OCI-M2 (cell line): Measurements from ENCODE around the gene GATAD1.
"Not testable (repeated sequence)": the region's sequence is repeated elsewhere in the genome, so short reads cannot be mapped to it uniquely, and the experiment has no call there.

Experiments
- DNase-seq: peaks from one replicate; lab custom pipeline; 2025; ENCODE audit not compliant: unreplicated experiment; lab: John Stamatoyannopoulos, UW

Gene GATAD1, protein sequence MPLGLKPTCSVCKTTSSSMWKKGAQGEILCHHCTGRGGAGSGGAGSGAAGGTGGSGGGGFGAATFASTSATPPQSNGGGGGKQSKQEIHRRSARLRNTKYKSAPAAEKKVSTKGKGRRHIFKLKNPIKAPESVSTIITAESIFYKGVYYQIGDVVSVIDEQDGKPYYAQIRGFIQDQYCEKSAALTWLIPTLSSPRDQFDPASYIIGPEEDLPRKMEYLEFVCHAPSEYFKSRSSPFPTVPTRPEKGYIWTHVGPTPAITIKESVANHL

DNA sequence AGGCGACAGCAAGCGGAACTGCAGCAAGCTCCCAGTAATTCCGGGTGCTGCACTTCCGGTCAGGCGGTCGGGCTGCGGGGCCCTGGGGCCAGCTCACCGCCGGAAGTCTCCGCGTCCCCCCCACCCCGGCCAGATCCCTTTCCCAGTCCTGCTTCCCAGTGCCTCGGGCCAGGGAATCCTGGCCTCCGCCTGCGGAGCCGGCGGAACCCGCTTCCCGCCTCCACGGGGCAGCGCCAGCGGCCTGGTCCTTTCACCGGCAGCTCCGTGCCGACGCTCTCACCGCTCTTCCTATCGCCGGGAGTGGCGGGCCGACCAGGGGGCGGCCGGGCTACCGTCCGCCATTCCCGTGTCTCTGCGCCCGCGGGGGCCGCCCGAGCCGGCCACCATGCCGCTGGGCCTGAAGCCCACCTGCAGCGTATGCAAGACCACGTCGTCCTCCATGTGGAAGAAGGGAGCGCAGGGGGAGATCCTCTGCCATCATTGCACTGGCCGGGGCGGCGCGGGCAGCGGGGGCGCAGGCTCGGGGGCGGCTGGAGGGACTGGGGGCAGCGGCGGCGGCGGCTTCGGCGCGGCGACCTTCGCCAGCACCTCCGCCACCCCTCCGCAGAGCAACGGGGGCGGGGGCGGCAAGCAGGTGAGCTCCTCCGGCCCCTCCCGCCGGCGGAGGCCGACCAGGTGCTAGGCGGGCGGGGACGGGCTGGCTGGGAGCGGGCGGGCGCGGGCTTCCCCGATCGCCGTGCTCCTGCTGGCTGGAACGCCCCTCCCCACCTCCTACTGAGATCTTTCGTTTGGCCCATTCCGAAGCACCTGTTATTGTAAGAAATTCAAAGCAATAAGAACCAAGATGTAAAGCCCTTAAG lies at the start of gene GATAD1:
Gene GATAD1, plus strand, starts transcription at position 138 of the 860 bp plus-strand sequence. Its CDS starts 248 bp downstream, at position 386.
- DNase-seq = peak; percentile 50

DNA sequence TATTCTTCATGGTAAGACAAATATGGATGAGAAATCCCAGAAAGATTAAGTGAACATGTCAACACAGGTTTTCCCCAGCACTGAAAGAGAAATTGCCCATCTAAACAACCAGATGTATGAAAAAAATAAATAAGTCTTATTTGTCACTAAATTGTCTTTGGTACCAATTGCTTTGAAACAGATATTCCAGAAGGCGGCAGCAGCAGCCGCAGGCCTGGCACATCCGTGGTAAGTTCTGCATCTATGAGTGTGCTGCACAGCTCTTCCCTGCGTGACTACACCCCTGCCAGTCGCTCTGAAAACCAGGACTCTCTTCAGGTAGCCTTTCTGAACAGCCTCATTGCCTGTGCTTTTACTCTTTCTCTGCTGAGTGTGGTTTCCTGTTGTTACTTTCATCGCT lies 49.7 kb upstream of the GATAD1 start:
- no peak for DNase-seq

DNA sequence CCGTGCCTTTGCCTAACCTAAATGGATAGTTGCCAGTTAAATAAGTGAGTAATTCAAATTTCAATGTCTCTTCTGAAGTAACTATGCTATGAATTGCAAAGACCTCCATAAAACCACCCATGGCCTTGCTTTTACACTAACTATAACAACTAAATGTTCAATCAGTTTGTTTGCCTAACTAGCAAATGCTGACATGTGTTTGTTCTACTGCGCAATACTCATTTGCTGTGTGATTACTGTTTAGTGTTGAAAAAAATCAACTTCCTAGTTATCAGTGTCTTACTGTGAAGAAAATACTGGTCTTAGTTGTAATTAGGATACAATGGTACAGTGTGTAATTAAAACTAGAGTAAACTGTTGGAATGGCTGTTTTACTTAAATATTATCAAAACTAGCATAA lies 47.3 kb upstream of the GATAD1 start:
- no peak for DNase-seq

DNA sequence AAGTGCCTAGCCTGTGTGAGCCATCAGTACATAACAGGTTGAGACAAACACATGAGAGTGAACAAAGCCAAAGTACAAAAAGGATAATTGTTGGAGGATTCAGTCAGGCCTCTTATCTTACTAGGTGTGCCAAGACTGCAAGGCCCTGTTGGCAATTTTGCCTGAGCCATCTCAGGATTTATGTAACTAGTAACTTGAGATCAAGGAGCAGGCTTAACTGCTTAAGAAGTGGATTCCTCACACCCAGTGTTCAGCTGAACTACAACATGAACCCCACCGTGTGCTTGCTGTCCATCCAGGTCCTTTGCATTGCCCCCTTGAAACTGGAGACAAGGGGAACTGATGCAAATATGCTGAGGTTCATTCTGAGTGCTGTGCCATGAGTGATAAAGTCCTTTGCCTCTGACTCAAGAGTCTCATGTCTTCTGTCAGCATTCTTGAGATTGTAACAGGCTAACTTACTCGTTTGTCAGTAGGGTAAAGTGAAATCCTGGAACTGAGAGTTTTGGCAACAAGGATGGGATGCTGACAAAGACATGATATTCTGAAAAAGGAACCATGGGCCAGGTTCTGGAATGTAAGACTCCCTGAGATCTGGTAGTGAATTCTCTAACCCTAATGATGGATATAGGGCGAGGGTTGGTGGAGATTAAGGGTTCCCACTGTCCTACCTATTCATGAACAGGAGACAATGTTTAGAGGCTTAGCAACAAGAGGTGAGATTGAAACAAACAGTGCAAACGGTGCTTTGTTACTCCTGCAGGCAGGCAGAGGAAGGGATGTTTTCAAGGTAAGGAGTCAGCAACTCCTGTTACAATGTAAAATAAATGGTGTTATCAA lies 44.1 kb upstream of the GATAD1 start:
- no peak for DNase-seq

DNA sequence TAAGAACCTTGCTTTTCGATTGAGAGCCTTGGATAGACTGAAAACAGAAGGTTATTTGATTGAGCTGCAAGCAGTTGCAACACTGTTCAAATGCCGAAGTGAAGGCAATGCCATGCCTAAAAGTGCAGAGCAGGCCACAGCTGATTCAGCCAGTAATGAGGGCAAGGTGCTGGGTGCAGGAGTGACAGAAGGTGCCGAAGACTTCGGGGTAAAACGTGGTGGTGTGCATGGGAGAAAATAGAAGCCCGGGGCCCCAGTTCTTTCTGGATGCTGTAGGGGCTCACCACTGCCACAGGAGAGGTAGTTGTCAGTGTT lies 43.6 kb upstream of the GATAD1 start:
- no peak for DNase-seq

DNA sequence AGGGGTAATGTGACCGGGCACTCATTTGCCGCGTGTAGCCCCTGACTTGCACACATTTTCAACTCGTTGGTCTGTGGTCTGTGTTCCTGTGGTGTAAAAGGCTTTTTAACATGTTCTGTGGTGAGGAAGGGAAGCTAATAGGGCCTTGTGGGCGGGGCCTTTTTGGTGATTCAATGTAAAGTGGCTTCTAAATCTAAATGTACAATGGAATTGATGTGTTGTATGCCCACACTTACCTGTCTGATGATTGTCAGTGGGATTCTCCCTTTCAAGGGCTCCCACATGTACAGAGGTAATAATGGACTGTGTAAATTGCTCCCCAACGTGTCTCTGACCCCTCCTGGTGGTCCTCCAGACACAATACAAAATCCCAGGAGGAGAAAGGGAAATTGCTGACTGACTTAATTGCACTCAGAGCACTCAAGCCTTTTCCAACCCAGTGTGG lies 43.1 kb upstream of the GATAD1 start:
- no peak for DNase-seq

DNA sequence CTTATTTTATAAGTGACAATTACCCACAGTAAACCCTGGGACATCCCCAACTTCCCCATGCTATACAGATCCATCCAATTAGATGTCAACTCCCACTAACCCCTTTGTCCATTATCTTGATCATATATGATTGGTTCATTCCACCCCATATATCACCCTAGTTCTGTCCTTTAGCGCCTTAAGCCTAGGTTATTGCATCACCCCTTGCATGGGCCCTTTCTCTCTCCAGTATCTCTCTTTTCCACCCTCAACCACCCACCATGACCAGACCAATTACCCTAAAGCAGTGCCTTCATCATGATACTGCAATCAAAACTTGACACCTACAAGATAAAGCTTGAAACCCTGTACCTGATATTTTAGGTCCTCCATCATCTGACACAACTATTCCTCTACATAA lies 37.9 kb upstream of the GATAD1 start:
- DNase-seq = no peak

DNA sequence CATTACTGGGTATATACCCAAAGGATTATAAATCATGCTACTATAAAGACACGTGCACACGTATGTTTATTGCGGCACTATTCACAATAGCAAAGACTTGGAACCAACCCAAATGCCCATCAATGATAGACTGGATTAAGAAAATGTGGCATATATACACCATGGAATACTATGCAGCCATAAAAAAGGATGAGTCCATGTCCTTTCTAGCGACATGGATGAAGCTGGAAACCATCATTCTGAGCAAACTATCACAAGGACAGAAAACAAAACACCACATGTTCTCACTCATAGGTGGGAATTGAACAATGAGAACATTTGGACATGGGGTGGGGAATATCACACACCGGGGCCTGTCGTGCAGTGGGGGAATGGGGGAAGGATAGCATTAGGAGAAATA lies 37.1 kb upstream of the GATAD1 start:
- DNase-seq = not testable (repeated sequence)

DNA sequence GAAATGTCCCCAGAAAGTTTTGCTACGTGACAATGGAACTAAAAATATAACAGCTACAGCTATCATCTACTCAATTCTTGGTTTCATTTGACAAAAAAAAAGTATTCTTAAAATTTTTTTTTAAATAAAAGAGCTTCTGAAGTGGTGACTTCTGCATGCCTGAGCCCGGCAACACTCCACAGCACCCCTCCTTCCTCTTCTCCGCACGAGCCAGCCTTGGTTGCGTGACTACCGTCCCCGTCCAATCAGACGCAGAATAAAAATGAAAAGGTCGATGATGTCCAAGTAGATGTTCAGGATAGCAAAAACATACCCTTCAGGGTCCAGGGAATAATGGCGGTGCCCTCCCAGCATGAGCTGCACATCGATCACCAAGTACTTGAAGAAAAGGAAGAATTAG lies 34.5 kb upstream of the GATAD1 start:
- no peak for DNase-seq

DNA sequence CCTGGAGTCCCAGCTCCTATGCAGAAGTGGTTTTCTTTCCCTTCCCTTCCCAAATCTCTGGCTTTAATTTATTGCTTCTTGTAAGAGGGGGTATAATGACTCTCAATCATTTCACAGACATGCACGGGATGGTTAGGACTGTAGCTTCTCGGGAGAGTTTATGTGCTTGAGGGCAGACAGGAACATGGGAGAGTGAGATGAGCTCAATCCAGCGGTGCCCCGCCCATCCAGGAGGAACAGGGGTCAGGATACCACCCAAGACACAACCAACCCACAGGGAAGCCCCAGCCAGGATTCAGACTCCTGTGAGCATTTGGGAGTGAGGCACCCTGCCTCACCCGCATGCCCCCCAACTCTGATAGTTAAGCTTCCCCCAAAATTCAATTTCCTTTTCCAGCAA lies 33.7 kb upstream of the GATAD1 start:
- no peak for DNase-seq

DNA sequence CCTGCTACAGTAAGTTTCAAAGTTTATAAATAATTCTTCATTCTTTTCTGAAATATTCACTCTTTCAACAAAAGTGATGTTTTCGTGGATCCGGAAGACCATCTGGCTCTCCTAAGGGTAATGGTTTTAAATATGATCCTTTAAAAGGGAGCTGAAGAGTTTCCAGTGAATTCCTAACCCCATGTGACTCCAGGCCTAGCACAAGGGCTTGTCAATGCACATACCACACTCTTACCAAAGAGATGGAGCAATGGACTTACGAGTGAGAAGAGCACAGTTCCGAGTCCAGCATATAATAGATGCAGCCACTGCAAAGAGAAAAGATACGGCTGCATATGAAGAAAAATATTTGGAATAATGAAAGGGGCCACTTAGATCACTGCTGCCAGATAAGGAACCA lies 32.1 kb upstream of the GATAD1 start:
- DNase-seq = no peak

DNA sequence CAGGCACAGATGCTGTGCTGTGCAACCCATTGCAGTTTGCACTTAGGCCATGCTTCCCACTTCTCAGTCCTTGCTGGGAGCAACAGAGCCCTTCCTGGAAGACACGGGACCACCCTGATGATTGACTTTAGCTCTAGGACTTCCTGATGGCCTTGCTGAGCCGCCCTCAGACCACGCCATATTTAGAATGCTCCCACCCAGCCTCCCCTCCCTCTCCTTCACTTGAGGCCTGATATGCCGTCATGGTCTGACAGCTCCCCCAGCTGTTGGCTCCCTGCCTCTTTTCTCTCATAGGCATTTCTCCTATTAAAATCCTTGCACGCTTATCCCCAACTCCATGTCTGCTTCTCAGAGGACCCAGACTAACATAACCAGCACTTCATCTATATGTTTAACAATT lies 29.4 kb upstream of the GATAD1 start:
- no peak for DNase-seq

DNA sequence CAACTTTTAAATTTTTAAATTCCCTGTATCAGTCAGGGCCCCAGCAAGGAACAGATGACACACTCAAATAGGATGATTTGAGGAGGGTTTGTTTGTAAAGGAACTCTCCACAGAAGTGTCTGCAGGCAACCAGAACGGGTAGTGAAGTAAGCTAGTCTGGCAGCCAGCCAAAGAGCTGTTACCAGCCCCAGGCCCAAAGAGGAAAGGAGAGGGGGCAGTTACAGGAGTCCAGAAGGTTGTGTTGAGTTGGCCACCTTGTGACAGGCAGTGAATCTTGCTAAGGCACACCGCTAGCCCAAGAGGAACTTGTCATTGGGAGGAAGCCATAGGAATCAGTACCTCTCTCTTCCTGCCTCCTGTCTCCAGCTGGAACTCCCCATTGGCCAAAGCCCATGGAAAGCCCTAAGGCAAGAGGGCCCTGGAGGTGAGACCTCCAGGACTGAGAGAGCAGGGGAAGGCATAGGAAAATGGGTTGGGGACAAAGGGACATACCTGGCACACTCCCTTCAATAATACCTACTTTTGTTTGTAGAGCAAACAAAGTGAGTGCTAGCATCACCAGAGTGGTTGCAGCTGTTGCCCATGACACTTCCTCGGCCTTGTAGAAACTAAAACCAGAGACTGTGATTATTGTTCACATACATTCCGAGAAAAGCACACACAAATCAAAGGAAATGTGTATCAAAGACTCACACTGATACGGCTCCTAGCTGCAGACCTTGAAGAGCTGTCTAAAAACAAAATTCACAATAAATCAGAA lies 25.4 kb upstream of the GATAD1 start:
- DNase-seq = no peak

DNA sequence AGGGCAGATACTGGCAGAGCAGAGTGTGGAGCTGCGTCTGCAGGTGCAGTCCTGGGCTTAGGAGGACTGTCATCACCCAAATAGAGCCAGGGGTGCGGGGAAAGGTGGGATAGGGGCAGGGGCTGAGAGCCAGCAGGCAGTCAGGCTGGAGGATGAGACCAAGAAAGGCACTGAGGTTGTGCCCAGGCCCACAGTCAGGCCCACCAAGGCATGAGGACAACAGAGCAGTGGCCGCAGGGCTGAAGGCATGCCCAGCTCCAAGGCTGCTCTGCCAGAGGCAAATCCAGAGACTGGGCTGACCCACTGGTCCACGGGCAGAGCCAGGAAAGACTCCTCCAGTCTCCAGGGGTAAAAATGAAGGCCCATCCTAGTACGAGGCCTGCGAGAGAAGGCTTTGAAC lies 24.4 kb upstream of the GATAD1 start:
- DNase-seq = no peak

DNA sequence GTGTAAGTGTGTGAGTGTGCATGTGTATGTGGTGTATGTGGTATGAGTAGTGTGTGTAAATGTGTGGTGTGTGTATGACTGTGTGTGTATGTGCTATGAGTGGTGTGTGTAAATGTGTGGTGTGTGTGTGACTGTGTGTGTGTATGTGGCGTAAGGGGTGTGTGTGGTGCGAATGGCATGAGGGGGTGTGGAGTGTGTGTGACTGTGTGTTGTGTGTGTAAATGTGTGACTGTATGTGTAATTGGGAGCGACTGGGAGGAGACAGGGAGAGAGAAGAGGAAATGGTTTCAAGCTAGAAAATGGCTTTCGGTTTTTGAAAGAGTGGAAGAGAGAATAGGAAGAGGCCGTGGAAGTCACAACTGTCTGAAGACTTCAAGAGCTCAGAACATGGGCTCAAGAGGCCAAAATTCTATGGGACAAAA lies 23.6 kb upstream of the GATAD1 start:
- DNase-seq = no peak

DNA sequence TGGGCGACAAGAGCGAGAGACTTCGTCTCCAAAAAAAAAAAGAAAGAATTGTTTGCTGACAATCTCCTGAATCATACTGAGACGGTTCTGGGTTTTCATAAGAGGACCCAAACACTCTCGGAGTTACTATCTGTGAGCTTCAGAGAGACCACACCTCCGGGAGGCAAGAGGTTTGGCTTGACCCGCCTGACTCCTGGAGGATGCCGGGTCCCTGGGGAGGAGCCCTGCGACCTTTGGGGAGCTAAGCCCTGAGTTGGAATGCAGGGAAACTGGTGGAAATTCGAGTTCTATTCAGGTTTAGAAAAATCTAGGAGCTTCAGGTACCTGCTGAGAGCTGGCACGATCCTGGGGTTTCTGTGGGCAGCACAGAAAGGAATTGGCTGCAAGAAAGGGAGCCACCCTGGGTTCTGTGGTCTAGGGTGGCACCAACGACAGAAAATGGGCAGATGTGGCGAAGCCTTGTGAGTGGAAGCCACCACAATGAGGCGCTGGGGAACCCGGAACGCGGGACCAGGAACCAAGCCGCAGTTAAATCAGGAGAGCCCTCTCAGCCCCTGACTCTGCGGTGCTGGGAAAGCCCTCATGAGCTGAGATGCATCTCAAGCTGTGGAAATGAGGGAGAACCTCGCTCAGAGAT lies 21.9 kb upstream of the GATAD1 start:
- DNase-seq = no peak

DNA sequence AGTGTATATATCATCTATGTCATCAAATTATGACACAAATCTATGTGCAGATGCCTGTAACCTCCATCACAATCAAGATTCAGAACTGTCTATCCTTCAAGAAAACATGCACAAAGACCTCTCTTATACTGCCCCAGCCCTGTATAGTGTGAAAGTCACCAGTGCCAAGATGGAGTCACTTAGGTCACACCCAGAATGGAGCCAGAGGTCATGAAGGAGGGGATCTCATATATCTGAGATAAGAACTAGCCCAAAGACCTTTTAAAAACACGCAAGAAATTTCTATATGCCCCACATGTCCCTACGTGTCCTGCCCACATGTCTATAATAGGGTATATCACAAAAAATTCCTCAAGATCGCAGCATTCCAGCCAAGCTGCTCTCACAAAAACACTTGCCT lies 20.1 kb upstream of the GATAD1 start:
- no peak for DNase-seq

DNA sequence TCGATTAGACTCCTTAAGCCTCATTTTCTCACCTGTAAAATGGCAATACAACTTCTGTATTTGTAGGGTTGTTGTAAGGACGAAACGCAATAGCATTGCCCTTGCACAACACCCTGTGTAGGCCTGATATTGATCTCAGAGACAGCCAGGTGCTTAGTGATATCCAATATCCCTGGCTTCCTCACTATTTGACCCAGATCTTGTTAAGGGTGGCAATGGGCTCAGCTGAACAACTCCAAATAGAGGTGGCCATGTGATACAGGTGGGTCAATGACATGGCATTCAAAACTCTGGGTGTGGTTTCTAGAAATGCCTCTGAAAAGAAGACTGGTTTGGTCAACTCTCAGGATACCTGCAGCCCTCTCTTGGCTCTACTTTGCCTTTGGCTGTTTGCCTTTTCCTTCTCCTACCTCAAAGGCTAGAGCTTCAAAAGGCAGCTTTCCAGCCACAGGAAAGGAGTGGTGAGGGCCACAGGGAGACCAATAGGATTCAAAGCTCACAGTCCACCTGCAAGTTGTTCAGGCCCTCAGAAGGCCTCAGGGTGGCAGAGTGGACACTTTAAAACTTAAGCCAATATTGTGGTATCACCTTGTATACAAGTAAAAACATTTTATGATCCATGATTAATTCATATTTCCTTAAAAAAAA lies 14.9 kb upstream of the GATAD1 start:
- no peak for DNase-seq

DNA sequence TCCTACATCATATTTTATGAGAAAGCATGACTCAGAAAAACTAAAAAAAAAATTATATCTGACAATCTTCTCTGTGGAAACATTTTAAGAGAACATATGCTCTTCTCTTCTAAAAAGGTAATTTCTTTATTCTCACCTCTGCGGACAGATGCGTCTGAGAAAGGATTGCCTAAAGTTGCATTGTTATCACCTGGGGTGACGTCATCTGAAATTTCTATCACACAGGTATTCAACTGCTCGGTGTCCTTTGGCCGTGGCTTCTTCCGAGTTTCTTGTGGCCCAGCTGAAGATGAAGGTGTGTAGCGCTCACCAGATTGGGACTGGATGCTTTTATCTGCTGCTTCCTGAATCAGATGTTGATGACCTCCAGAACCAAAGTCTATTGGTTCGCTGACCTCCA lies 14.3 kb upstream of the GATAD1 start:
- DNase-seq = no peak

DNA sequence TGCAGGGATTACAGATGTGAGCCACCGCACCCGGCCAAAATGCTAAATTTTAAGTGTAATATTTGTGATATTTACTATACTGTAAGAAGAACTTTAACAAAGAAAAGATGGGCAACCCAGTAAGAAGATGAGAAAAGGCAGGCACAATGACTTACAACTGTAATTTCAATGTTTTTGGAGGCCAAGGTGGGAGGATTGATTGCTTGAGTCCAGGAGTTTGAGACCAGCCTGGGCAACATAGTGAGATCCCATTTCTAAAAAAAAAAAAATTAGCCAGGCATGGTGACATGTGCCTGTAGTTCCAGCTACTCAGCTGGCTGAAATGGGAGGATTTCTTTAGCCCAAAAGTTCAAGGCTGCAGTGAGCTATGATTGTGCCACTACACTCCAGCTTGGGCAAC lies 11.7 kb upstream of the GATAD1 start:
- no peak for DNase-seq
